Measurements from ENCODE around the gene EEFSEC. TPM values are rescaled to one million over a fixed set of nuclear protein-coding genes. Genes with fewer than 3 reads are reported as not detected.

Gene EEFSEC
- total RNA-seq, 4 donors from 2014 or later = 11.5 to 18.7 (median 14.9) TPM

DNA sequence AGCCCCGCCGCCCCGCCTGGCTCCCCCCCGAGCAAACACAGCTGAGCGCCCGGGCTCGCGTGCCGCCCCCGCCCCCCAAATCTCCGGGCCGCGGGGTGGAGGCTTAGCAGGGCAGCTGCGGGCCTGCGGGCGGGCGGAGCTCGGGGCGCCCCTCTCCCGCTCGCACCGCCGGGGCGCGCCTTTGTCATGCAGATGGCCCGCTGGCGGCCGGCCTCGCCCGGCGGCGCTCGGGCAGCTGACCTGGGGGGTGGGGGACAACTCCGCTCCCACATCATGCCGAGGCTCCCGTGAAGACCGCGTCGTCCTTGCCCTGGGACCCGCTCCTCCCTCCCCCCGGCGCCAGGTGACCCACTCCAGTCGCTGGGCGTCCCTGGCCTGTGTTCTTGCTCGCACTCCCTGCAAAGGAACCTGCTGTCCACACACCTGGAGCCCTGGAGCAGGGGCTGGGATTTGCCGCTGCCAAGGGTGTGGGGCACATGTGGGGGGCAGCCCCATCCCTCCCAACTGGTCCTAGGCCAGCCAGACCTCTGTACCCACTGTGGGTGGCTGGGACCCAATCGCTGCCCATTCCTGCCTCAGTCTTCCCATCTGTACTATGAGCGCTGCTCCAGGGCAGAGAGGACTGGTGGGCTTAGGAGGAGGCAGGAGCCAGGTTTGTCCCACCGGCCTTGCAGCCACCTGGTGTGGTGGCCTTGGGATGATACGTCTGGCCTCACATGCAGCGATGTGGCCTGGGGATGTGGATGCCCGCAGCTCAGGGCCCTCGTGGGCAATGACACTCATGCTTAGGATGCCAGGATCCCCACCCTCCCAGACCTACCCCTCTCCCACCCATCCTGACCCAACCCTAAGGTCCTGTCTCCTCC, 279.9 kb downstream of the EEFSEC start:
- Histone ChIP-seq H3K27ac (no peak overlapping the region), H3K4me1 (peaks cover 4 to 14% (median 11%) of the 10 kb centered on the region in 3 donors), H3K9me3 (no peaks in the 10 kb centered on the region), H3K27me3 (peaks cover 7 to 94% (median 10%) of the 10 kb centered on the region in 4 donors), H3K4me3 (peak overlapping the region in 3 of 4 donors; percentile 2 to 58 (median 40)), H3K36me3 (no peaks in the 10 kb centered on the region)
- TF ChIP-seq, protein P1, sequence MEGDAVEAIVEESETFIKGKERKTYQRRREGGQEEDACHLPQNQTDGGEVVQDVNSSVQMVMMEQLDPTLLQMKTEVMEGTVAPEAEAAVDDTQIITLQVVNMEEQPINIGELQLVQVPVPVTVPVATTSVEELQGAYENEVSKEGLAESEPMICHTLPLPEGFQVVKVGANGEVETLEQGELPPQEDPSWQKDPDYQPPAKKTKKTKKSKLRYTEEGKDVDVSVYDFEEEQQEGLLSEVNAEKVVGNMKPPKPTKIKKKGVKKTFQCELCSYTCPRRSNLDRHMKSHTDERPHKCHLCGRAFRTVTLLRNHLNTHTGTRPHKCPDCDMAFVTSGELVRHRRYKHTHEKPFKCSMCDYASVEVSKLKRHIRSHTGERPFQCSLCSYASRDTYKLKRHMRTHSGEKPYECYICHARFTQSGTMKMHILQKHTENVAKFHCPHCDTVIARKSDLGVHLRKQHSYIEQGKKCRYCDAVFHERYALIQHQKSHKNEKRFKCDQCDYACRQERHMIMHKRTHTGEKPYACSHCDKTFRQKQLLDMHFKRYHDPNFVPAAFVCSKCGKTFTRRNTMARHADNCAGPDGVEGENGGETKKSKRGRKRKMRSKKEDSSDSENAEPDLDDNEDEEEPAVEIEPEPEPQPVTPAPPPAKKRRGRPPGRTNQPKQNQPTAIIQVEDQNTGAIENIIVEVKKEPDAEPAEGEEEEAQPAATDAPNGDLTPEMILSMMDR (IDR thresholded peaks at IDR 0.05) = no peak
- no peak for TF ChIP-seq POLR2A (IDR thresholded peaks at IDR 0.05)
- no peak for DNase-seq
- intact Hi-C loops (cut with DNase I) = loop anchor here (10.0 kb wide), 1 partner anchor 152 kb away; no protein-coding TSS in a partner anchor
- 67 to 75% methylated on average over 4 to 6 of the region's 53 CpGs for WGBS, 2 donors

- Histone ChIP-seq H3K27me3 (peaks cover 7 to 94% (median 10%) of the 10 kb centered on the region in 4 donors), H3K4me3 (no peak overlapping the region), H3K27ac (no peak overlapping the region), H3K9me3 (no peaks in the 10 kb centered on the region), H3K36me3 (no peaks in the 10 kb centered on the region), H3K4me1 (peaks cover 4 to 14% (median 11%) of the 10 kb centered on the region in 3 donors)
- DNase-seq = no peak
- WGBS, 2 donors = 38% methylated on average over 1 of the region's 2 CpGs; no CpG with 5 or more reads in 1 of the 2 donors
- TF ChIP-seq, protein P1 (IDR thresholded peaks at IDR 0.05) = no peak
- TF ChIP-seq POLR2A (IDR thresholded peaks at IDR 0.05) = no peak
- intact Hi-C loops (cut with DNase I) = loop anchor here (10.0 kb wide), 1 partner anchor 151 kb away; no protein-coding TSS in a partner anchor
Measured at GRCh38 chr3:128433837-128434165, 280.5 kb downstream of the EEFSEC start.

DNA sequence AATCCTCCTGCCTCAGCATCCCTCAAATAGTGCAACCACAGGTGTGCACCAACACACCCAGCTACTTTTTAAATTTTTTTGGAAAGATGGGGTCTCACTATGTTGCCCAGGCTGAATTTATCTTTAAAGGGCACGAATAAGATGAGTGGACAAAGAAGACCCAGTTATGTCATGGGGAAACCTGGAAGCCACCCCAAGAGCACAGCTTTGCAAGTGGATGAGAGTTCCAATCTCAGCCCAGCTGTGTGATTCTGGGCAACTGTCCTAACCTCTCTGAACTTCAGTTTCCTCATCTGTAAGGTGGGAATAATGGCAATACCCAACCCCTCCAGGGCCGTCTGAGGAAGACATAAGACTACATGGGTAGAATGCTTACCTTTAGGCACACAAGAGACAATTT, 281.2 kb downstream of the EEFSEC start:
- TF ChIP-seq, protein P1 (IDR thresholded peaks at IDR 0.05) = no peak
- TF ChIP-seq POLR2A (IDR thresholded peaks at IDR 0.05) = no peak
- 79 to 89% methylated on average over 2 of the region's 2 CpGs for WGBS, 2 donors
- DNase-seq = no peak
- Histone ChIP-seq H3K4me1 (peaks cover 4 to 14% (median 11%) of the 10 kb centered on the region in 3 donors), H3K4me3 (no peak overlapping the region), H3K27ac (no peak overlapping the region), H3K9me3 (no peaks in the 10 kb centered on the region), H3K27me3 (peaks cover 7 to 94% (median 10%) of the 10 kb centered on the region in 4 donors), H3K36me3 (no peaks in the 10 kb centered on the region)
- intact Hi-C loops (cut with DNase I) = loop anchor here (10.0 kb wide), 1 partner anchor 150 kb away; no protein-coding TSS in a partner anchor

DNA sequence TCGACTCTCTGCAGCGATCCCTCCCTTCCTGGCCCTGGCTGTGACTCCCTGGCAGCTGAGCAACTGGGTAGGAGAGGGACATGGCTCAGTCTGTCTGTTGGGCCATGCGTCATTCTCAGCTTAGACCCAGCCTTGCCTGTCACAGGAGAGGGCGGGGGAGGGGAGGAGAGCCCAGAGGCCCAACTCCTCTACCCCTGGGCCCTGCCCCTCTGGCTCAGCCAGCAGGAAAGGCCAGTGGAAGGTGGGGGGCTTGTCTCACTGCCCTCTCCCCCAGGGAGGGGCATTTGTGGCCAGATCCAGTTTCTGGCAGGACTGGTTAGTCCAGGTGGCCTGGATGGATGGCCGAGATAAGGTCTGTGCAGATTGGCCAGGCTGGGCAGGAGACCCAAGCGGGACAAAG, 281.8 kb downstream of the EEFSEC start:
- Histone ChIP-seq H3K27me3 (peaks cover 7 to 94% (median 10%) of the 10 kb centered on the region in 4 donors), H3K9me3 (no peaks in the 10 kb centered on the region), H3K4me1 (peaks cover 4 to 14% (median 11%) of the 10 kb centered on the region in 3 donors), H3K36me3 (no peaks in the 10 kb centered on the region), H3K4me3 (no peak overlapping the region), H3K27ac (no peak overlapping the region)
- 68 to 70% methylated on average over 3 to 5 of the region's 6 CpGs for WGBS, 2 donors
- intact Hi-C loops (cut with DNase I) = loop anchor here (10.0 kb wide), 1 partner anchor 150 kb away; no protein-coding TSS in a partner anchor
- TF ChIP-seq POLR2A (IDR thresholded peaks at IDR 0.05) = no peak
- TF ChIP-seq, protein P1 (IDR thresholded peaks at IDR 0.05) = no peak
- no peak for DNase-seq

GRCh38 chr3:128435561-128435960, 282.3 kb downstream of the EEFSEC start:
- H3K4me1 ChIP-seq = peaks cover 4 to 14% (median 11%) of the 10 kb centered on the region in 3 donors
- TF ChIP-seq, protein P1 (IDR thresholded peaks at IDR 0.05) = no peak
- no peak for TF ChIP-seq POLR2A (IDR thresholded peaks at IDR 0.05)
- no peaks in the 10 kb centered on the region for H3K9me3 ChIP-seq
- peaks cover 7 to 89% (median 10%) of the 10 kb centered on the region in 4 donors for H3K27me3 ChIP-seq
- no peak overlapping the region for H3K27ac ChIP-seq
- 85 to 86% methylated on average over 1 to 5 of the region's 5 CpGs for WGBS, 2 donors
- H3K36me3 ChIP-seq = no peaks in the 10 kb centered on the region
- no peak for DNase-seq
- no peak overlapping the region for H3K4me3 ChIP-seq
- intact Hi-C loops (cut with DNase I) = loop anchor here (10.0 kb wide), 1 partner anchor 149 kb away; no protein-coding TSS in a partner anchor

Data from esophagus squamous epithelium (tissue), 5 donors.